Measurements from ENCODE around the gene TMEM54.

The TMEM54 gene

DNA sequence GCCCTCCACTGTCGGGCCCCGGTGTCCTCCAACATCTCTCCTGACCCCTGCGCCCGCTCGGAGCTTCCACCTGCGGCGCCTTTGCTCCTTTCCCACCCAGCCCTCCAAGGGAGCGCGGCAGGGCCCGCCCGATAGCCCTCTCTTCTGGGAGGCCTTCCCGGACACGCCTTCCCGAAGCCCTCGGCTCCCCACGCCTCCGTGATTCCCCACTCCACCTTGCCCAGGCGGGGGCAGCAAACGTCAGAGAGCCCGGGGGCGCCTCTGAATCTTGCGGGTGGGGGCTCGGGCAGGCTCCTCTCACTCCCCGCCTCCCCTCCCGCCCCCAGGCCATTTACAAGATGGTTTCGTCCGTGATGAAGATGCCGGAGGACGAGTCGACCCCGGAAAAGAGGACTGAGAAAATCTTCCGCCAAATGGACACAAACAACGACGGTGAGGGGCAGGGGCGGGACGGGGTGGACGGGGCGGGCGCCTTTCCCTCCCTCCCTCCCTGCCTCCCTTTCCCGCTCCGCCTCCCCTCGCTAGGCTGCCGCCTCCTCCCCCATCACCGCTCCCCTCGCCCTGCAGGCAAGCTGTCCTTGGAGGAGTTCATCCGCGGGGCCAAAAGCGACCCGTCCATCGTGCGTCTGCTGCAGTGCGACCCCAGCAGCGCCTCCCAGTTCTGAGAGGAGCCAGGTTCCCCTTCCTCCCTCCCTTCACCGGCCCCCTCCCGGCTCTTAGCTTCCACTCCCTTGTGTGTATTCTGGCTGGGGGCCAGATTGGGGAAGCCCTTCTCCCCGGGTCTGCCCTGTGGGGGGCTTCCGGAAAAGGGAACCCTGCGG, 7.8 kb downstream of the TMEM54 start:
- TF ChIP-seq GATA3 (IDR thresholded peaks at IDR 0.05; ENCODE audit: low read depth, low read length) (no peak), GATA2 (IDR thresholded peaks at IDR 0.05; ENCODE audit: low read depth, low read length) (no peak)

DNA sequence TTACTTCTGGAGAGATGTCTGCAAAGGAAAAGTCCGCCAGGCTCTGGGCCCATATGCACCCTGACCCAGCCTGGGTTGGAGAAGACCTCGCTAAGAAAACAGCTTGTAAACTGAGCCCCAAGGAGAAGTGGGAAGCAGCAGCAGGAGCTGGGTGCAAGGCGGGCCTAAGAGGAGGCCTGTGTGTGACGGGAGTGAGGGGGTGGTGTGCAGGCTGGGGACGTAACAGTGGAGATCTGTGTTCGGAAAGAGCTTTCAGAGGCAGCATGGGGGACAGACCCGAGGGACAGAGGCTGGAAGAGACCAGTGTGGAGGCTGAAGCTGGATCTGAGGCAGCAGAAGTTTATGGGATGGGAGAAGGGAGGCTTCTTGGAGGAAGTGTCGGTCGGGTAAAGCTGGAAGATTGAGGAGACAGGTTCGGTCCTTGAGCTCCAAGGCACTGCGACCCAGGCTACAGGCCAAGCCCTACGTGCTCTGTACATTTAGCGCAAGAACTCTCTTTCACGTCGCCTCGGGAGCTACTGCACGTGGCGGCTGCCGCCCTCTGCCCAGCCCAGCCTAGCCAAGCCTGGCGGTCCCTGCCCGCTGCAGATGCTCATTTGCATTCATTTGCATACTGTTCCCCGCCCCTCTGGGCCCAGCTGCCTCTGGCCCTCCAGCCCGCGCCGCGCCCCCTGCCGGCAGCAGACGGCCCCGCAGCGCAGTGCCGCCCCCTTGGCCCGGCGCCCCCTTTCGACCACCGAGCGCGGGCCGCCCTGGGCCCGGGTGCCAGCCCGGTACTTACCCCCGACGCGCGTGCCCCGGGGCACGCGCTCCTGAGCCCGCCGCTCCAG, 8.6 kb downstream of the TMEM54 start:
- TF ChIP-seq GATA2 (IDR thresholded peaks at IDR 0.05; ENCODE audit: low read depth, low read length) (no peak), GATA3 (IDR thresholded peaks at IDR 0.05; ENCODE audit: low read depth, low read length) (no peak)

GRCh38 chr1:32891630-32892029, 9.6 kb downstream of the TMEM54 start:
- TF ChIP-seq GATA2 (IDR thresholded peaks at IDR 0.05; ENCODE audit: low read depth, low read length) = no peak
- TF ChIP-seq GATA3 (IDR thresholded peaks at IDR 0.05; ENCODE audit: low read depth, low read length) = no peak

DNA sequence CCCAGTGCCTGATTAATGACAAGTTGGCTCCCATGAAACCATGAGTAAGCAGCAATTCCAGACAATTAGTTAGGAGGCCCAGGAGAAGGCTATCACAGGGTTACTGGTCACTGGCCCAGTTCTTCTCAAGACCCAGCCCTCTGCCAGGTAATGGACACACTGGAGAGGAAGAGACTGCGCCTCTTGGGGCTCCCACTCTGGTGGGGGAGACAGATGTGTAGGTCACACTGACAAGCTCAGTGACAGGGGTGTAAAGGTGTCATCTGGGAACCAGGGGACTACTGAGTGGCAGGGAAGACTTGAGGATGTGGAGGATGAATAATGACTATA, 10.0 kb downstream of the TMEM54 start:
- TF ChIP-seq GATA3 (IDR thresholded peaks at IDR 0.05; ENCODE audit: low read depth, low read length) = no peak
- TF ChIP-seq GATA2 (IDR thresholded peaks at IDR 0.05; ENCODE audit: low read depth, low read length) = no peak

DNA sequence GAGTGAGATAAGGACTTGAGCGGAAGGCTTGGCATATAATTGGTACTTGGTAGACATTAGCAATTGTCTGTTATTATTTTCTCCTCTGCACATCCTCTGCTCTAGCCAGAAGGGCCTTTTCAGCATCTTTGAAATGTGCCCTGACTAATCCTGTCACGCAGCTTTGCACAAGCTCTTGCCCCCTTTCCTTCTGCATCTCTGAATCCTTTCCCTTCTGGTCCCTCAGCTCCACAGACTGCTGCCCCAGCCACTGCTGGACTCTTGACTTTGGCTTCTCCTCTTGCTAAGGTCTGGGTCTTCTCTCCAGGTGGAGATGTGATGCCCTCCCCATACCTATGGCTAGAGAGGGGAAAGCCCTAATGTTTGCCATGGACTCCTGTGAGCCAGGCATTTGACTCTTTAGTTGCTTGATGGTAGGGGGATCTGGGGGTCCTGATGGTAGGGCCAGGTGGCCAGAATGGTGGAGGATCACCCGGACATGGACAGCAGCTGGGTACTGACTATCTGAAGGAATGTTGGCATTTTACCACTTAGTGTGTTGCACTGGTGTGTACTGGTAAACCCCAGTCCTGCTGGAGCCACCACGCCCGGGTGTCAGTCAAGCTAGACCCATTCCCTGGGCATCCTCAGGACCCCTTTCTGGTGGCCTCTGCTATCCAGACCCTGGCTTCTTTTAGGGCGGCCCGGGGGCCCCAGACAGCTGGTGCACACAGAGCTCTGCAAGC, 10.5 kb downstream of the TMEM54 start:
- TF ChIP-seq GATA3 (IDR thresholded peaks at IDR 0.05; ENCODE audit: low read depth, low read length) (no peak), GATA2 (IDR thresholded peaks at IDR 0.05; ENCODE audit: low read depth, low read length) (no peak)

- TF ChIP-seq GATA3 (IDR thresholded peaks at IDR 0.05; ENCODE audit: low read depth, low read length) = no peak
- peak; percentile 53; the same call in 1 of the 2 replicates for TF ChIP-seq GATA2 (IDR thresholded peaks at IDR 0.05; ENCODE audit: low read depth, low read length)
Measured at GRCh38 chr1:32889731-32890278, 11.4 kb downstream of the TMEM54 start.

DNA sequence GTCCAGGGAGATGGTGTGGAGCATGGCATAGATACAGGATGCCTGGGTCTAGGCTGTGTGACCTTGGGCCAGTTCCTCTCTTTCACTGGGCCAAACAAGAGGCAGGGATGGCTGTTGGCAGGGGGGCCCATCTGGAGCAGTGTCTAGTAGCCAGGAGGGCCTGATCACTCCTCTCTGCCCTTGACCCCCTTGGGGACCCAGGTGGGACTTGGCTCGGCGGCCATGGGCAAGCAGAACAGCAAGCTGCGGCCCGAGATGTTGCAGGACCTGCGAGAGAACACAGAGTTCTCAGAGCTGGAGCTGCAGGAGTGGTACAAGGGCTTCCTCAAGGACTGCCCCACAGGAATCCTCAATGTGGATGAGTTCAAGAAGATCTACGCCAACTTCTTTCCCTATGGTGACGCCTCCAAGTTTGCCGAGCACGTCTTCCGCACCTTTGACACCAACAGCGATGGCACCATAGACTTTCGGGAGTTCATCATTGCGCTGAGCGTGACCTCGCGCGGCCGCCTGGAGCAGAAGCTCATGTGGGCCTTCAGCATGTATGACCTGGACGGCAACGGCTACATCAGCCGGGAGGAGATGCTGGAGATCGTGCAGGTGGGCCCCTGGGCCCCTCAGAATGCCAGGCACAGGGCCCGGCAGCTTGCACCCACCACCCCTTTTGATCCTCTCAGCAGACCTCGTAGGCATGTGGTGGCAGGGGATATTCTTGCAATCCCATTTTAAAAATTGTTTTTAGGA, 12.3 kb downstream of the TMEM54 start:
- TF ChIP-seq GATA3 (IDR thresholded peaks at IDR 0.05; ENCODE audit: low read depth, low read length) (no peak), GATA2 (IDR thresholded peaks at IDR 0.05; ENCODE audit: low read depth, low read length) (no peak)

GRCh38 chr1:32888134-32888533, 13.1 kb downstream of the TMEM54 start:
- no peak for TF ChIP-seq GATA2 (IDR thresholded peaks at IDR 0.05; ENCODE audit: low read depth, low read length)
- TF ChIP-seq GATA3 (IDR thresholded peaks at IDR 0.05; ENCODE audit: low read depth, low read length) = no peak

DNA sequence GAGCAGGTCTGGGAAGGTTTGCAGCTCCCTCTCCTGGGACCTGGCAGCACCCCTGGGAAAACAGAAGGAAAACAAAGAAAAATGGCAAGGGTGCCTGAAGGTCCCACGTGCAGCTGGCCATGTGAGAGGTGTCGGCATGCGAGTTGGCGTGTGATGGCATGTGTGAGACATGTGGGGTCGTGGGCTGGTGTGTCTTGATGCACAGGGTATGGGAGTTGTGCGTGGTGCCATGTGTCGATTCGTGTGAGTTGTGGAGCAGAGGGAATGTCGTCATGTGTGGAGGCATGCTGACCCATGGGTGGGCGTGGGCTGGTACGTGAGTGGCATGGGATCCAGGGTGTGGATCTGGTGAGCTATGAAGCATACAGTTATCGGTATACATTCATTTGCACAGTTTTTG, 13.6 kb downstream of the TMEM54 start:
- no peak for TF ChIP-seq GATA3 (IDR thresholded peaks at IDR 0.05; ENCODE audit: low read depth, low read length)
- no peak for TF ChIP-seq GATA2 (IDR thresholded peaks at IDR 0.05; ENCODE audit: low read depth, low read length)

DNA sequence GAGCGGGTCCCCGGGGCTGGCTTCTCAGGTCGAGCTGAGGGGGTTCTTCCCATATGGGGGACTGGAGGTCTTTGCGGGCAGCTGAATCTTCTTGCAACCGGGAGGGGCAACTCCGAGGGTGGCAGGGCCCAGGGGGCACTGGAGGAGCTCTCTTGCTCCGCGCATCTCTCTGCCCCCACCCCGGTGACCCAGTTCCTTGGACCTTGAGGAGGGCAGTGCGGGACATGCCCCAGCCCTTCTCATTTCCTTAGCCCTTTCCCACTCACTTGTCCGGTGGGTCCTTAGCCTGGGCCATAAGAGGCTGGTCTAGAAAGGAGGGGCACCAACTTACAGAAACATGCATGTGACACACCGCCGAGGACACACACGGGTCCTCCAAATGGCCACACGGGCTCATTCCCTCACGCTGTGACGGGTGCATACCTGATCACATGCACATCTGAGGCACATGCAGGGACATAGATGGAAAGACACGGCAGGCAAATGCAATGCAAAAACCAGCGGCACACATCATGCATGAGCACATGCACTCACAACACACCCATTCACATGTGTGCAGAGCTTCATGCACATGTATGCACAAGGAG, 14.3 kb downstream of the TMEM54 start:
- TF ChIP-seq GATA3 (IDR thresholded peaks at IDR 0.05; ENCODE audit: low read depth, low read length) (no peak), GATA2 (IDR thresholded peaks at IDR 0.05; ENCODE audit: low read depth, low read length) (no peak)

- no peak for TF ChIP-seq GATA2 (IDR thresholded peaks at IDR 0.05; ENCODE audit: low read depth, low read length)
- TF ChIP-seq GATA3 (IDR thresholded peaks at IDR 0.05; ENCODE audit: low read depth, low read length) = no peak
Measured at GRCh38 chr1:32886004-32886827, 15.0 kb downstream of the TMEM54 start, which contains the start of gene HPCA. Gene HPCA, plus strand, starts transcription at chr1:32886491. Its CDS starts 2,408 bp downstream, at chr1:32888899.

DNA sequence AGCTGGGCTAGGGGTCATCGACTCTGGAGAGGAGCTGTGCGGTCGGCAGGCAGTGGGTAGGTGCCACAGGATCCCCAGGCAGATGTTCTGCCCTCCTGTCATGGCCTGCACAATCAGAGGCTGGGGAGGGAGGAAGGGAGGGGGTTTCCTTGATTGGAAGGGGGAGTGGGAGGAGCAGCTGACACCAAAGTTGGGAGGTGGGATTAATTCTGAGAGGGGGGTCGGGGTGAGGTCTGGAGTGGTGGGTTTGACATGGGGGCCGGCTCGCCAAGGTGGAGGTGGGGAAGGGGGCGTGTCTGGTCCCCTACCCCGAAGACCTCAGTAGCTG, 15.5 kb downstream of the TMEM54 start:
- no peak for TF ChIP-seq GATA3 (IDR thresholded peaks at IDR 0.05; ENCODE audit: low read depth, low read length)
- no peak for TF ChIP-seq GATA2 (IDR thresholded peaks at IDR 0.05; ENCODE audit: low read depth, low read length)

All from SH-SY5Y (cell line).